ENCODE results near the gene NQO1.

The NQO1 gene

GRCh38 chr16:69703638-69704037, 22.7 kb downstream of the NQO1 start:
- Mint-ChIP-seq H3K4me1 (peaks cover 11% of the 10 kb centered on the region), H3K27ac (peak overlapping the region; percentile 1), H3K27me3 (ENCODE audit: low read depth, poor library complexity) (no peaks in the 10 kb centered on the region), H3K36me3 (ENCODE audit: low read depth) (peaks cover 4% of the 10 kb centered on the region), H3K9me3 (no peaks in the 10 kb centered on the region), H3K4me3 (no peak overlapping the region)
- no peak for TF ChIP-seq CTCF (IDR thresholded peaks at IDR 0.05)
- no peak for DNase-seq

- no peaks in the 10 kb centered on the region for H3K4me1 Mint-ChIP-seq
- H3K27ac Mint-ChIP-seq = no peak overlapping the region
- no peak overlapping the region for H3K4me3 Mint-ChIP-seq
- no peak for DNase-seq
- H3K27me3 Mint-ChIP-seq (ENCODE audit: low read depth, poor library complexity) = no peaks in the 10 kb centered on the region
- peaks cover 5% of the 10 kb centered on the region for H3K36me3 Mint-ChIP-seq (ENCODE audit: low read depth)
- TF ChIP-seq CTCF (IDR thresholded peaks at IDR 0.05) = no peak
- H3K9me3 Mint-ChIP-seq = no peaks in the 10 kb centered on the region
Measured at GRCh38 chr16:69701866-69702265, 24.5 kb downstream of the NQO1 start.

GRCh38 chr16:69701452-69701851, 24.9 kb downstream of the NQO1 start:
- H3K4me3 Mint-ChIP-seq = no peak overlapping the region
- no peak overlapping the region for H3K27ac Mint-ChIP-seq
- H3K36me3 Mint-ChIP-seq (ENCODE audit: low read depth) = peaks cover 5% of the 10 kb centered on the region
- no peaks in the 10 kb centered on the region for H3K4me1 Mint-ChIP-seq
- TF ChIP-seq CTCF (IDR thresholded peaks at IDR 0.05) = no peak
- H3K27me3 Mint-ChIP-seq (ENCODE audit: low read depth, poor library complexity) = no peaks in the 10 kb centered on the region
- H3K9me3 Mint-ChIP-seq = no peaks in the 10 kb centered on the region
- no peak for DNase-seq

- no peak for DNase-seq
- no peak for TF ChIP-seq CTCF (IDR thresholded peaks at IDR 0.05)
- Mint-ChIP-seq H3K4me3 (no peak overlapping the region), H3K9me3 (no peaks in the 10 kb centered on the region), H3K27ac (no peak overlapping the region), H3K27me3 (ENCODE audit: low read depth, poor library complexity) (no peaks in the 10 kb centered on the region), H3K36me3 (ENCODE audit: low read depth) (peaks cover 12% of the 10 kb centered on the region), H3K4me1 (no peaks in the 10 kb centered on the region)
Measured at GRCh38 chr16:69699915-69700314, 26.4 kb downstream of the NQO1 start.

GRCh38 chr16:69698404-69698803, 28.0 kb downstream of the NQO1 start:
- no peak for TF ChIP-seq CTCF (IDR thresholded peaks at IDR 0.05)
- DNase-seq = no peak

GRCh38 chr16:69693916-69694315, 32.4 kb downstream of the NQO1 start:
- Mint-ChIP-seq H3K27me3 (ENCODE audit: low read depth, poor library complexity) (no peaks in the 10 kb centered on the region), H3K4me1 (no peaks in the 10 kb centered on the region), H3K27ac (no peak overlapping the region), H3K36me3 (ENCODE audit: low read depth) (peaks cover 50% of the 10 kb centered on the region), H3K9me3 (no peaks in the 10 kb centered on the region), H3K4me3 (no peak overlapping the region)
- no peak for DNase-seq
- TF ChIP-seq CTCF (IDR thresholded peaks at IDR 0.05) = no peak

More at GRCh38 chr16:69698404-69698803, 28.0 kb downstream of the NQO1 start:
- no peak overlapping the region for H3K27ac Mint-ChIP-seq
- no peaks in the 10 kb centered on the region for H3K27me3 Mint-ChIP-seq (ENCODE audit: low read depth, poor library complexity)
- no peaks in the 10 kb centered on the region for H3K4me1 Mint-ChIP-seq
- H3K9me3 Mint-ChIP-seq = no peaks in the 10 kb centered on the region
- H3K4me3 Mint-ChIP-seq = no peak overlapping the region
- H3K36me3 Mint-ChIP-seq (ENCODE audit: low read depth) = peaks cover 24% of the 10 kb centered on the region

Data from nephron progenitor cell (in vitro differentiated cells).